ENCODE results near the gene LMO3. TPM values are rescaled to one million over a fixed set of nuclear protein-coding genes. Genes with fewer than 3 reads are reported as not detected.

LMO3 gene
- total and polyA plus RNA-seq, 2 of the 13 experiments (the other 11 are each of a cell fraction or from before 2014, with no cell fraction given): not detected

DNA sequence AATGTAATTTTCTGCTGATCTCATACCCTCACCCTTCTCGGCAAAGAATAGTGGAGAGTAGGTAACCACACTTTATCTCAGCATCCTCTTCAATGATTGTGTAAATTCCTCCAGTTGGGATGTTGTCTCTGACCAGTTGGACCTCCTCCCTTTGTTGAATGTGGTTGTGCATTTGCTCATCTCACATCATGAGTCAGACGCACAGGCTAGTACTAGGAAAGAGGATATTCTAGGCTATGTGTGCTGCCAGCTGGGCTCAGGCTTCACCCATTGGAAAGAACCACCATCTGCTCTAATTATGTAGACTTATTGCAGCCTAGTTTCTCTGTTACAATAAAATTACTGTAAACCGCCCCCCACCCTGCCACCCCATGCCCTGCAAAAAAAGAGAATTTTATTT lies 90.3 kb downstream of the LMO3 start:
- 89% methylated on average over 3 of the region's 3 CpGs for WGBS (ENCODE audit: low lambda C conversion rate)
- no peaks in the 10 kb centered on the region for H3K4me1 ChIP-seq (ENCODE audit: insufficient read depth, low read length)
- no TSS peak for BruUV-seq (replicated peaks)
- ChIA-PET POLR2A (no interaction called here), CTCF (ENCODE audit: low intra/inter-chr PET ratio, low total read pairs) (no interaction called here)
- H3K9ac ChIP-seq (ENCODE audit: insufficient read depth, low read depth, low read length): no peak overlapping the region
- no peak overlapping the region for H3K4me3 ChIP-seq (replicated peaks in 1 of 3; ENCODE audit: insufficient read depth in 1 of 3, low read depth in 2 of 3, low read length in 3 of 3)
- H3K27ac ChIP-seq (ENCODE audit: extremely low read length, insufficient read depth, low read length): no peak overlapping the region
- intact Hi-C loops (cut with micrococcal nuclease; ENCODE audit: unreplicated experiment) (no loop called here), in situ Hi-C loops (cut with HindIII; ENCODE audit: extremely low pct_ligation_motif_present, low pct_unique_long_range_greater_than_20kb) (no loop called here)
- H3K27me3 ChIP-seq (ENCODE audit: control insufficient read depth in 1 of 2, insufficient read depth in 2 of 2, low read length in 2 of 2): no peaks in the 10 kb centered on the region
- DNase-seq (ENCODE audit: low spot score) (no peak), ATAC-seq (no peak), FAIRE-seq (no peak)
- H3K4me2 ChIP-seq (ENCODE audit: low read depth, low read length): no peak overlapping the region
- H3K9me3 ChIP-seq (ENCODE audit: low read length): no peaks in the 10 kb centered on the region
- H2AFZ ChIP-seq (ENCODE audit: low read length): no peak overlapping the region
- TF ChIP-seq ZNF280D (CRISPR knock-in tag; IDR thresholded peaks at IDR 0.05): no peak
- no peak for TF ChIP-seq THYN1 (CRISPR knock-in tag; IDR thresholded peaks at IDR 0.05; ENCODE audit: borderline replicate concordance, low read depth)
- no peak for TF ChIP-seq MIER3 (CRISPR knock-in tag; IDR thresholded peaks at IDR 0.05; ENCODE audit: borderline replicate concordance)
- no peak for TF ChIP-seq GATAD1 (CRISPR knock-in tag; IDR thresholded peaks at IDR 0.05)
- no peak for TF ChIP-seq MZF1 (CRISPR knock-in tag; IDR thresholded peaks at IDR 0.05; ENCODE audit: borderline replicate concordance)
- no peak for TF ChIP-seq ZNF143 (CRISPR knock-in tag; IDR thresholded peaks at IDR 0.05)
- TF ChIP-seq ESRRA (CRISPR knock-in tag; IDR thresholded peaks at IDR 0.05; ENCODE audit: low read depth): no peak
- no peak for TF ChIP-seq HDAC6 (IDR thresholded peaks at IDR 0.05; ENCODE audit: low read depth, low read length)
- TF ChIP-seq ZSCAN29 (CRISPR knock-in tag; conservative IDR thresholded peaks at IDR 0.05): no peak
- no peak for TF ChIP-seq SPEN (CRISPR knock-in tag; IDR thresholded peaks at IDR 0.05; ENCODE audit: low read depth)
- no peak for TF ChIP-seq MED8 (CRISPR knock-in tag; IDR thresholded peaks at IDR 0.05; ENCODE audit: insufficient replicate concordance)
- H3K79me2 ChIP-seq (ENCODE audit: insufficient read depth, low read length): no peaks in the 10 kb centered on the region
- H4K20me1 ChIP-seq (ENCODE audit: insufficient read depth, low read length): no peaks in the 10 kb centered on the region
- no peaks in the 10 kb centered on the region for H3K36me3 ChIP-seq (replicated peaks in 1 of 2; ENCODE audit: control insufficient read depth in 1 of 2, insufficient read depth in 2 of 2, low read length in 2 of 2)

Measured in HepG2 (cell line).